ENCODE results near the gene FGFBP2.
A peak's percentile ranks its signal among the peaks of the same experiment; 100 is the strongest.

The FGFBP2 gene

DNA sequence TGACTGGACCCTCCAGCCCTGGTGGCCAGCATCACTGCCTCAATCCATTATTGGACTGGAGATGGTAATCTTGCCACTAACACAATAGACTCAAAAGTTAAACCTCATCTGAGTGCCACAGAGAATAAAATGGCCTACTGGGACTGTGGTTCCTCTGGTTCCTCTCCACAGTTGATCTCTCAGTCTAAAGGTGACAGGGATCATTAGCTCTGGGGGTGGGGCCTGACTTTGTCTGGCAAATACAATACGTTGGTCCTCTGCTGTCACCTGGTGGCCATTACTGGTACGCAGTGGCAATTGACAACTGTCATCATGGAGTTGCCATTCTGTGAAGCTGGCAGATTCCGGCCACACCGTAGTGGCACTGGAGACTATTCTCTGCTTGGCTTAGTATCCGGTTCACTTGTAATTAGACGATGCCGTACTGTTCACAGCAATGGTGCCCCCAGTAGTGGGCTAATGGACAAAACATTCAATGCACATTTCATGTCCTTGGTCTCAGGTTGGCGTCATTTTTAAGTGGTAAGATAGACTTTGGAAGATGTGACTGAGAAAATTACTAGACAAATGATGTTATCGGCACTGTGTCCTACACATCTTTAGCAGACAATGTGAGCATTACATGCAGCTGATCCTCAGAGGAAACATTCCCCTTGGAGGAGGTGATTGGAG lies 6.7 kb downstream of the FGFBP2 start:
- H3K36me3 ChIP-seq (ENCODE audit: insufficient read depth, low read length), result no peaks in the 10 kb centered on the region
- no peaks in the 10 kb centered on the region for H3K79me2 ChIP-seq (ENCODE audit: insufficient read depth, low read length)
- H3K9me3 ChIP-seq (ENCODE audit: insufficient read depth, low read depth, low read length), result no peaks in the 10 kb centered on the region
- H3K27me3 ChIP-seq (ENCODE audit: insufficient read depth, low read length, poor library complexity, severe bottlenecking), result no peaks in the 10 kb centered on the region
- H4K20me1 ChIP-seq (ENCODE audit: insufficient read depth, low read length, poor library complexity, severe bottlenecking), result no peaks in the 10 kb centered on the region
- H3K4me1 ChIP-seq (ENCODE audit: insufficient read depth, low read length, poor library complexity, severe bottlenecking), result no peaks in the 10 kb centered on the region
- no peak overlapping the region for H3K4me2 ChIP-seq (ENCODE audit: low read depth, low read length, poor library complexity, severe bottlenecking)
- no peaks in the 10 kb centered on the region for H3F3A ChIP-seq (ENCODE audit: low read depth)
- no peak overlapping the region for H2AFZ ChIP-seq (ENCODE audit: low read length)
- no peak for TF ChIP-seq EZH2phosphoT487 (IDR thresholded peaks at IDR 0.05; ENCODE audit: borderline replicate concordance)
- TF ChIP-seq, protein P1, sequence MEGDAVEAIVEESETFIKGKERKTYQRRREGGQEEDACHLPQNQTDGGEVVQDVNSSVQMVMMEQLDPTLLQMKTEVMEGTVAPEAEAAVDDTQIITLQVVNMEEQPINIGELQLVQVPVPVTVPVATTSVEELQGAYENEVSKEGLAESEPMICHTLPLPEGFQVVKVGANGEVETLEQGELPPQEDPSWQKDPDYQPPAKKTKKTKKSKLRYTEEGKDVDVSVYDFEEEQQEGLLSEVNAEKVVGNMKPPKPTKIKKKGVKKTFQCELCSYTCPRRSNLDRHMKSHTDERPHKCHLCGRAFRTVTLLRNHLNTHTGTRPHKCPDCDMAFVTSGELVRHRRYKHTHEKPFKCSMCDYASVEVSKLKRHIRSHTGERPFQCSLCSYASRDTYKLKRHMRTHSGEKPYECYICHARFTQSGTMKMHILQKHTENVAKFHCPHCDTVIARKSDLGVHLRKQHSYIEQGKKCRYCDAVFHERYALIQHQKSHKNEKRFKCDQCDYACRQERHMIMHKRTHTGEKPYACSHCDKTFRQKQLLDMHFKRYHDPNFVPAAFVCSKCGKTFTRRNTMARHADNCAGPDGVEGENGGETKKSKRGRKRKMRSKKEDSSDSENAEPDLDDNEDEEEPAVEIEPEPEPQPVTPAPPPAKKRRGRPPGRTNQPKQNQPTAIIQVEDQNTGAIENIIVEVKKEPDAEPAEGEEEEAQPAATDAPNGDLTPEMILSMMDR (conservative IDR thresholded peaks at IDR 0.05; ENCODE audit: low read length), result peak; percentile 98
- H3K9ac ChIP-seq (ENCODE audit: low read depth, low read length, poor library complexity, severe bottlenecking), result no peak overlapping the region
- no peaks in the 10 kb centered on the region for H3K9me2 ChIP-seq (replicated peaks; ENCODE audit: low read depth, low read length)
- no peak overlapping the region for H3K4me3 ChIP-seq (ENCODE audit: low read length, poor library complexity, severe bottlenecking)

DNA sequence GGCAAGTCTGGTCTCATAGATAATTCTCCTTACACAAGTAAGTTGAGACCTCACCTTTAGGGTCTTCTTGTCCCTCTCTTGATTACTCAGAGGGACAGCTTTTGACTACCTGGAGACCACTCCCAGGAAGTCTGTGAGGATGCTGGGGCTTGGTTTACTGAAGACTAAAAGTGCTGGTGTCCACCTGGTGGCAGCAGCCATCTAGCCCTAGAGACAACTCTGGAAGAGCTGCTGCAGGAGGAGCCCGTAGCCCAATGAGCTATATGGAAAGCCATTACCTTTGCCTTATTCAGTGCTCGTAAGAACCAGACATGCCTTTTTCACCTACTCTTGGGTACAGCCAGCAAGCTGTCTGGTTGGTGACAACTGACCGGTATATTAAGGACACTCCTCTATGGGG lies 7.3 kb downstream of the FGFBP2 start:
- Histone ChIP-seq H4K20me1 (ENCODE audit: insufficient read depth, low read length, poor library complexity, severe bottlenecking) (no peaks in the 10 kb centered on the region), H3K4me2 (ENCODE audit: low read depth, low read length, poor library complexity, severe bottlenecking) (no peak overlapping the region), H2AFZ (ENCODE audit: low read length) (no peak overlapping the region), H3K27me3 (ENCODE audit: insufficient read depth, low read length, poor library complexity, severe bottlenecking) (no peaks in the 10 kb centered on the region), H3K9me2 (replicated peaks; ENCODE audit: low read depth, low read length) (no peaks in the 10 kb centered on the region), H3K9ac (ENCODE audit: low read depth, low read length, poor library complexity, severe bottlenecking) (no peak overlapping the region), H3F3A (ENCODE audit: low read depth) (no peaks in the 10 kb centered on the region), H3K4me1 (ENCODE audit: insufficient read depth, low read length, poor library complexity, severe bottlenecking) (no peaks in the 10 kb centered on the region), H3K9me3 (ENCODE audit: insufficient read depth, low read depth, low read length) (no peaks in the 10 kb centered on the region), H3K4me3 (ENCODE audit: low read length, poor library complexity, severe bottlenecking) (no peak overlapping the region), H3K79me2 (ENCODE audit: insufficient read depth, low read length) (no peaks in the 10 kb centered on the region), H3K36me3 (ENCODE audit: insufficient read depth, low read length) (no peaks in the 10 kb centered on the region)
- TF ChIP-seq EZH2phosphoT487 (IDR thresholded peaks at IDR 0.05; ENCODE audit: borderline replicate concordance), result no peak

DNA sequence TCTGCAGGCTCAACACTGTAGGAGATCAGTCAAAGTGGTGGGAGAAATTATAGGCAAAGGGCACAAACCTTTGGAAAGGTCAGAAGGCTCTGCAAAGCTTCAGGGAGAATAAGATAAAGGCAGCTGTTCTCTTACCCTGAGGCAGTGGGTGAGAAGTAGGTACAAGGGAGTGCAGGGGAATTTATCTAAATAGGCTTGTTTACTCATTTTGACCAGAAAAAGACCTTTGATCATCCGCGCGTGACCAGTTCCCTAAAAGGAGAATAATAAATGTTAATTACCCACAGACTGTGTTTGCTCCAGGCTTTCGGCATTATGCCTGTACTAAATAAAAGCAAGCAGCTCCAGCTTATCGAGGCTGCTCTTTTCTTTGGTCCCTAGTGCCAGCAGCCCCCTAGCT lies 9.3 kb downstream of the FGFBP2 start:
- Histone ChIP-seq H3K27me3 (ENCODE audit: insufficient read depth, low read length, poor library complexity, severe bottlenecking) (no peaks in the 10 kb centered on the region), H3K4me1 (ENCODE audit: insufficient read depth, low read length, poor library complexity, severe bottlenecking) (no peaks in the 10 kb centered on the region), H4K20me1 (ENCODE audit: insufficient read depth, low read length, poor library complexity, severe bottlenecking) (no peaks in the 10 kb centered on the region), H3K36me3 (ENCODE audit: insufficient read depth, low read length) (no peaks in the 10 kb centered on the region), H3F3A (ENCODE audit: low read depth) (no peaks in the 10 kb centered on the region), H3K9me2 (replicated peaks; ENCODE audit: low read depth, low read length) (no peaks in the 10 kb centered on the region), H3K4me2 (ENCODE audit: low read depth, low read length, poor library complexity, severe bottlenecking) (no peak overlapping the region), H3K79me2 (ENCODE audit: insufficient read depth, low read length) (no peaks in the 10 kb centered on the region), H2AFZ (ENCODE audit: low read length) (no peak overlapping the region), H3K9ac (ENCODE audit: low read depth, low read length, poor library complexity, severe bottlenecking) (no peak overlapping the region), H3K9me3 (ENCODE audit: insufficient read depth, low read depth, low read length) (no peaks in the 10 kb centered on the region), H3K4me3 (ENCODE audit: low read length, poor library complexity, severe bottlenecking) (no peak overlapping the region)
- no peak for TF ChIP-seq EZH2phosphoT487 (IDR thresholded peaks at IDR 0.05; ENCODE audit: borderline replicate concordance)
- TF ChIP-seq, protein P1 (conservative IDR thresholded peaks at IDR 0.05; ENCODE audit: low read length), result no peak

DNA sequence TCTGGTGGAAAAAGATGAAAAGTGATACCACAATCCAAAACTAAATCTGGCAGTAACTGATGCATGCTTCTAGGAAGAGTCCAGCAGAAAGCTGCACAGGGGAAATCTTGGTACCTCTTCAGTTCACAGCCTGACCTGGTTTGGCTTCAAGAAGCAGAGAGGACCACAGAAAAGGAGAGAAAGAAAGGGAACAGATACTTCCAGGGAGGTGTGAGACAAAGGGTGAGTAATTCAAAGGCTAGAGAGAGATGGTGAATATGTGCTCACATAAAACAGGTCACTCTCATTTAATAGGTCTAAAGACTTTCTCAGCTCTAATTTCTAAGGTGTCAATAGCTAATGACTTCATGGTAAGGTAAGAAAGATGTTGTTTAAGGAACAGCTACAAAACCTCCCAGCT lies 11.2 kb downstream of the FGFBP2 start:
- no peak overlapping the region for H2AFZ ChIP-seq (ENCODE audit: low read length)

More for the DNA sequence above, 11.2 kb downstream of the FGFBP2 start:
- H3K9me2 ChIP-seq (replicated peaks; ENCODE audit: low read depth, low read length), result no peaks in the 10 kb centered on the region
- H3F3A ChIP-seq (ENCODE audit: low read depth), result no peaks in the 10 kb centered on the region
- H3K9me3 ChIP-seq (ENCODE audit: insufficient read depth, low read depth, low read length), result no peaks in the 10 kb centered on the region
- no peaks in the 10 kb centered on the region for H3K79me2 ChIP-seq (ENCODE audit: insufficient read depth, low read length)
- H3K4me1 ChIP-seq (ENCODE audit: insufficient read depth, low read length, poor library complexity, severe bottlenecking), result no peaks in the 10 kb centered on the region
- no peak for TF ChIP-seq EZH2phosphoT487 (IDR thresholded peaks at IDR 0.05; ENCODE audit: borderline replicate concordance)
- TF ChIP-seq, protein P1 (conservative IDR thresholded peaks at IDR 0.05; ENCODE audit: low read length), result no peak
- H3K4me3 ChIP-seq (ENCODE audit: low read length, poor library complexity, severe bottlenecking), result no peak overlapping the region
- no peak overlapping the region for H3K4me2 ChIP-seq (ENCODE audit: low read depth, low read length, poor library complexity, severe bottlenecking)
- H4K20me1 ChIP-seq (ENCODE audit: insufficient read depth, low read length, poor library complexity, severe bottlenecking), result no peaks in the 10 kb centered on the region
- no peak overlapping the region for H3K9ac ChIP-seq (ENCODE audit: low read depth, low read length, poor library complexity, severe bottlenecking)
- no peaks in the 10 kb centered on the region for H3K36me3 ChIP-seq (ENCODE audit: insufficient read depth, low read length)
- no peaks in the 10 kb centered on the region for H3K27me3 ChIP-seq (ENCODE audit: insufficient read depth, low read length, poor library complexity, severe bottlenecking)

Data from Loucy (cell line).